Measurements from ENCODE around the gene HMX1. TPM values are rescaled to one million over a fixed set of nuclear protein-coding genes. Genes with fewer than 3 reads are reported as not detected.

The HMX1 gene
- total RNA-seq, 2 donors from 2014 or later = not detected

- Histone ChIP-seq H3K9me3 (no peaks in the 10 kb centered on the region), H3K9ac (ENCODE audit: low read depth in 2 of 2, low read length in 2 of 2) (no peak overlapping the region), H3K27me3 (peaks cover 90% of the 10 kb centered on the region), H3K36me3 (no peaks in the 10 kb centered on the region), H3K4me1 (no peaks in the 10 kb centered on the region), H3K4me3 (no peak overlapping the region), H3K27ac (no peak overlapping the region)
- DNase-seq = no peak
- no peak for TF ChIP-seq CTCF (IDR thresholded peaks at IDR 0.05)
- intact Hi-C loops (cut with DNase I) = no loop called here
These were observed 10.6 kb downstream of the HMX1 start for GRCh38 chr4:8860892-8861575.

GRCh38 chr4:8860096-8860891, 11.3 kb downstream of the HMX1 start:
- no peaks in the 10 kb centered on the region for H3K9me3 ChIP-seq
- H3K27me3 ChIP-seq = peaks cover 91% of the 10 kb centered on the region
- no peak overlapping the region for H3K9ac ChIP-seq (ENCODE audit: low read depth in 2 of 2, low read length in 2 of 2)
- TF ChIP-seq CTCF (IDR thresholded peaks at IDR 0.05) = no peak
- intact Hi-C loops (cut with DNase I) = no loop called here
- H3K4me3 ChIP-seq = no peak overlapping the region
- no peaks in the 10 kb centered on the region for H3K36me3 ChIP-seq
- no peak overlapping the region for H3K27ac ChIP-seq
- DNase-seq = no peak
- no peaks in the 10 kb centered on the region for H3K4me1 ChIP-seq

- TF ChIP-seq CTCF (IDR thresholded peaks at IDR 0.05) = no peak
- Histone ChIP-seq H3K27me3 (peaks cover 88% of the 10 kb centered on the region), H3K9ac (ENCODE audit: low read depth in 2 of 2, low read length in 2 of 2) (no peak overlapping the region), H3K4me1 (no peaks in the 10 kb centered on the region), H3K36me3 (no peaks in the 10 kb centered on the region), H3K9me3 (no peaks in the 10 kb centered on the region), H3K4me3 (no peak overlapping the region), H3K27ac (no peak overlapping the region)
- intact Hi-C loops (cut with DNase I) = no loop called here
- no peak for DNase-seq
These were observed 12.0 kb downstream of the HMX1 start for GRCh38 chr4:8859550-8860095.

- Histone ChIP-seq H3K36me3 (no peaks in the 10 kb centered on the region), H3K27ac (no peak overlapping the region), H3K9me3 (no peaks in the 10 kb centered on the region), H3K4me3 (no peak overlapping the region), H3K4me1 (no peaks in the 10 kb centered on the region), H3K9ac (ENCODE audit: low read depth in 2 of 2, low read length in 2 of 2) (no peak overlapping the region), H3K27me3 (peaks cover 80% of the 10 kb centered on the region)
- TF ChIP-seq CTCF (IDR thresholded peaks at IDR 0.05) = no peak
- intact Hi-C loops (cut with DNase I) = no loop called here
- DNase-seq = no peak
These were observed 12.9 kb downstream of the HMX1 start for GRCh38 chr4:8858701-8859210.

GRCh38 chr4:8857766-8858700, 13.6 kb downstream of the HMX1 start:
- H3K27me3 ChIP-seq = peaks cover 73% of the 10 kb centered on the region
- H3K36me3 ChIP-seq = no peaks in the 10 kb centered on the region
- H3K9ac ChIP-seq (ENCODE audit: low read depth in 2 of 2, low read length in 2 of 2) = no peak overlapping the region
- no peak for DNase-seq
- intact Hi-C loops (cut with DNase I) = no loop called here
- no peaks in the 10 kb centered on the region for H3K9me3 ChIP-seq
- H3K4me1 ChIP-seq = no peaks in the 10 kb centered on the region
- H3K4me3 ChIP-seq = no peak overlapping the region
- no peak for TF ChIP-seq CTCF (IDR thresholded peaks at IDR 0.05)
- H3K27ac ChIP-seq = no peak overlapping the region

Data from colonic mucosa (tissue), 4 donors.